OCI-LY7 (cell line): ENCODE measurements around the gene FDPS. TPM values are rescaled to one million over a fixed set of nuclear protein-coding genes. Genes with fewer than 3 reads are reported as not detected.
A peak's percentile ranks its signal among the peaks of the same experiment; 100 is the strongest.

Experiments
- BruUV-seq: library from RNA; stranded (reverse); fragments of 400-500 nt; replicated peaks from 2 replicates; lab custom pipeline; 2021; lab: Mats Ljungman, UMichigan
- CTCF ChIA-PET: fragments of 300-600 bp; sonication (Branson Sonifier 250); formaldehyde crosslinking; loops from one replicate; lab custom pipeline; 2022; ENCODE audit warnings: antibody characterized with exemption; ENCODE audit not compliant: unreplicated experiment; lab: Charles Lee
- POLR2A ChIA-PET: fragments of 300-600 bp; sonication (Branson Sonifier 250); formaldehyde crosslinking; loops from one replicate; lab custom pipeline; 2022; ENCODE audit warnings: antibody characterized with exemption; lab: Charles Lee
- DNase-seq: peaks from one replicate; pipeline ENCODE4 v3.0.0-alpha.2; 2015; ENCODE audit warnings: low spot score
- H2AFZ ChIP-seq: fragments of 200-600 bp; sonication (generic), shearing (Covaris generic); 2 replicates; pipeline ENCODE4 v1.6.1; 2014; ENCODE audit warnings: mild to moderate bottlenecking, antibody characterized with exemption, low read length, moderate library complexity
- H3K27ac ChIP-seq: fragments of 200-600 bp; sonication (generic); 2 replicates; pipeline ENCODE4 v1.5.1; 2014; ENCODE audit warnings: mixed run types, low read depth, mild to moderate bottlenecking, moderate library complexity, low read length, inconsistent platforms; ENCODE audit not compliant: poor library complexity, severe bottlenecking
- H3K36me3 ChIP-seq: fragments of 200-600 bp; sonication (generic); 2 replicates; pipeline ENCODE4 v1.6.1; 2014; ENCODE audit warnings: mild to moderate bottlenecking, antibody characterized with exemption, low read length, moderate library complexity, mixed read lengths; ENCODE audit not compliant: insufficient read depth
- H3K4me1 ChIP-seq: fragments of 200-600 bp; sonication (generic); 2 replicates; pipeline ENCODE4 v1.5.1; 2014; ENCODE audit warnings: mild to moderate bottlenecking, low read length; ENCODE audit not compliant: insufficient read depth, poor library complexity, severe bottlenecking
- H3K4me2 ChIP-seq: fragments of 200-600 bp; sonication (generic); 2 replicates; pipeline ENCODE4 v1.6.1; 2014; ENCODE audit warnings: mild to moderate bottlenecking, low read length
- H3K4me3 ChIP-seq: fragments of 200-600 bp; sonication (generic); 2 replicates; pipeline ENCODE4 v1.5.1; 2014; ENCODE audit warnings: mild to moderate bottlenecking, low read depth, low read length; ENCODE audit not compliant: poor library complexity, severe bottlenecking
- H3K79me2 ChIP-seq: fragments of 200-600 bp; sonication (generic); 2 replicates; pipeline ENCODE4 v1.6.1; 2016; ENCODE audit warnings: low read depth, mild to moderate bottlenecking, low read length, moderate library complexity, mixed read lengths; ENCODE audit not compliant: insufficient read depth
- H3K9me2 ChIP-seq: fragments of 200-600 bp; sonication (generic); 2 replicates; pipeline ENCODE4 v1.6.1; 2016; ENCODE audit warnings: mild to moderate bottlenecking, low read length, mixed read lengths; ENCODE audit not compliant: insufficient read depth
- H3K9me3 ChIP-seq: fragments of 200-600 bp; sonication (generic); 2 replicates; pipeline ENCODE4 v1.6.1; 2014; ENCODE audit warnings: mild to moderate bottlenecking, mixed run types, low read length, mixed read lengths
- H4K20me1 ChIP-seq: fragments of 200-600 bp; sonication (generic); 2 replicates; pipeline ENCODE4 v1.6.1; 2014; ENCODE audit warnings: mild to moderate bottlenecking, antibody characterized with exemption, low read length, moderate library complexity, mixed read lengths; ENCODE audit not compliant: insufficient read depth
- EZH2phosphoT487 ChIP-seq: fragments of 200-600 bp; sonication (generic); IDR thresholded peaks from 2 replicates; pipeline ENCODE4 v1.6.1; 2018; ENCODE audit warnings: low read depth, borderline replicate concordance, mild to moderate bottlenecking, mixed run types, antibody characterized with exemption, low read length, moderate library complexity, mixed read lengths
- intact Hi-C: fragments of 100-400 bp; cut with micrococcal nuclease; formaldehyde crosslinking; loops from one replicate; pipeline ENCODE4 v1.10.0; 2022; ENCODE audit not compliant: unreplicated experiment
- total RNA-seq, 2 experiments: library from RNA; depleted of rRNA in 1 of 2; stranded (reverse); fragments of >200 nt in 1 of 2; shearing (Covaris generic) in 1 of 2; gene quantifications; 2 replicates each; pipeline ENCODE4 v1.2.3, GENCODE V29; 2014 to 2022
- TF ChIP-seq, protein P1 (sequence below): fragments of 200-600 bp; sonication (generic); conservative IDR thresholded peaks from 2 replicates; pipeline ENCODE4 v1.5.1; 2014; ENCODE audit warnings: mild to moderate bottlenecking, antibody characterized with exemption, low read length, moderate library complexity, mixed read lengths

Gene FDPS
- total RNA-seq, 2 experiments from 2014 or later = 263 to 531 TPM

DNA sequence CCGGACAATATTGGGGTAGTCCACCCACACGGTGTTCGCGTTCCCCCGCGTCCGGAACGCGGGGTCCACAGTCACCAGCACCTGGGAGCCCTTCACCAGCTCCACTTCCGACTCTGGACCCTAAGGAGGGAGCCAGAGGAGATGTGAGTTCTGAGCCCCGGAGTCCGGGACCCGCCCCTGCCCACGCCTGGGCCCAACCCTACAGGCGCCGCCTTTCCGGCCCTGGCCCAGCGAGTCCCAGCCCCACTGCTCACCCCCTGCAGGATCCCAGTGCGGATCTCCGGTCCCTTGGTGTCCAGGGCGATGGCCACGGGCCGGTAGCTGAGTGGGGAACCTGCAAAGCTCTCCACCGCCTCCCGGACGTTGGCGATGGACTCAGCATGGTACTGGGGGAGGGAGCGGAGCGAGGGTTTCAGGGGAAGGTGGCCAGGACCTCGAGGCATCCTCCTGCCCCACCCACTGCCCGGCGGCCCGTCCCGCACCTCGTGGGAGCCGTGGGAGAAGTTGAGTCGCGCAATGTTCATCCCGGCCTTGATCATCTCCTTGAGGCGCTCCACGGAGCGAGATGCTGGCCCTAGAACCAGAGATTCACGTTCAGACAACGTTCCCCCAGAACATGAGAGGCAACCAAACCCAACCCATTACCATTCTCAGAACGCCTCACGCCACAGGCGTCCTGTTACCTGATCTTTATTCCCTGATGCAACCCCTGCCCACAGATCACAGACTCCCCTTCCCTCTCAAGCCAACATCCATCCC is 13.3 kb upstream of the FDPS start:
- intact Hi-C loops = no loop called here
- no peaks in the 10 kb centered on the region for H3K36me3 ChIP-seq
- no peak for TF ChIP-seq EZH2phosphoT487
- TF ChIP-seq, protein P1, sequence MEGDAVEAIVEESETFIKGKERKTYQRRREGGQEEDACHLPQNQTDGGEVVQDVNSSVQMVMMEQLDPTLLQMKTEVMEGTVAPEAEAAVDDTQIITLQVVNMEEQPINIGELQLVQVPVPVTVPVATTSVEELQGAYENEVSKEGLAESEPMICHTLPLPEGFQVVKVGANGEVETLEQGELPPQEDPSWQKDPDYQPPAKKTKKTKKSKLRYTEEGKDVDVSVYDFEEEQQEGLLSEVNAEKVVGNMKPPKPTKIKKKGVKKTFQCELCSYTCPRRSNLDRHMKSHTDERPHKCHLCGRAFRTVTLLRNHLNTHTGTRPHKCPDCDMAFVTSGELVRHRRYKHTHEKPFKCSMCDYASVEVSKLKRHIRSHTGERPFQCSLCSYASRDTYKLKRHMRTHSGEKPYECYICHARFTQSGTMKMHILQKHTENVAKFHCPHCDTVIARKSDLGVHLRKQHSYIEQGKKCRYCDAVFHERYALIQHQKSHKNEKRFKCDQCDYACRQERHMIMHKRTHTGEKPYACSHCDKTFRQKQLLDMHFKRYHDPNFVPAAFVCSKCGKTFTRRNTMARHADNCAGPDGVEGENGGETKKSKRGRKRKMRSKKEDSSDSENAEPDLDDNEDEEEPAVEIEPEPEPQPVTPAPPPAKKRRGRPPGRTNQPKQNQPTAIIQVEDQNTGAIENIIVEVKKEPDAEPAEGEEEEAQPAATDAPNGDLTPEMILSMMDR = no peak
- no peak for DNase-seq
- no TSS peak for BruUV-seq
- no peak overlapping the region for H3K27ac ChIP-seq
- H2AFZ ChIP-seq = no peak overlapping the region
- no peak overlapping the region for H3K4me2 ChIP-seq
- peaks cover 17% of the 10 kb centered on the region for H3K4me1 ChIP-seq
- H3K79me2 ChIP-seq = no peaks in the 10 kb centered on the region
- H3K9me2 ChIP-seq = no peaks in the 10 kb centered on the region
- no peak overlapping the region for H3K4me3 ChIP-seq
- H4K20me1 ChIP-seq = no peaks in the 10 kb centered on the region
- ChIA-PET CTCF (no interaction called here), POLR2A (no interaction called here)
- H3K9me3 ChIP-seq = no peaks in the 10 kb centered on the region

DNA sequence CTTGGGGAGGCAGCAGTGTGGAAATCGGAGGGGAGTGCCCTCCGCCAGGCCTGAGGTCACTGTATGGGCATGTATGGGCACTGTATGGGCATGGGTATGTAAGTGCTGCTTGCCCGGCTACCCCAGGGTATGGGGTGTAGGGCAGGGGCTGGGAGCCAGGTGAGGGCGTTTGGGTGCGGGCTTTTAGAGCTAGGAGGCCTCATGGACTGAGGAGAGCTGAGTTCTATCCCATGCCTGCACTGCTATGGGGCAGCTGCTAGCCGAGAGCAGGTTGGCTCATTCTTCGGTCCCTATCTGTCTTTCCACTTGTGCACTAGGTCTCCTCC is 12.8 kb upstream of the FDPS start:
- Histone ChIP-seq H2AFZ (no peak overlapping the region), H3K4me2 (no peak overlapping the region), H3K4me3 (no peak overlapping the region), H3K9me2 (no peaks in the 10 kb centered on the region), H4K20me1 (no peaks in the 10 kb centered on the region), H3K36me3 (no peaks in the 10 kb centered on the region), H3K4me1 (peaks cover 17% of the 10 kb centered on the region), H3K27ac (no peak overlapping the region), H3K79me2 (no peaks in the 10 kb centered on the region), H3K9me3 (no peaks in the 10 kb centered on the region)
- no peak for DNase-seq
- intact Hi-C loops = no loop called here
- no TSS peak for BruUV-seq
- no peak for TF ChIP-seq EZH2phosphoT487
- TF ChIP-seq, protein P1 = no peak
- ChIA-PET CTCF (no interaction called here), POLR2A (no interaction called here)

DNA sequence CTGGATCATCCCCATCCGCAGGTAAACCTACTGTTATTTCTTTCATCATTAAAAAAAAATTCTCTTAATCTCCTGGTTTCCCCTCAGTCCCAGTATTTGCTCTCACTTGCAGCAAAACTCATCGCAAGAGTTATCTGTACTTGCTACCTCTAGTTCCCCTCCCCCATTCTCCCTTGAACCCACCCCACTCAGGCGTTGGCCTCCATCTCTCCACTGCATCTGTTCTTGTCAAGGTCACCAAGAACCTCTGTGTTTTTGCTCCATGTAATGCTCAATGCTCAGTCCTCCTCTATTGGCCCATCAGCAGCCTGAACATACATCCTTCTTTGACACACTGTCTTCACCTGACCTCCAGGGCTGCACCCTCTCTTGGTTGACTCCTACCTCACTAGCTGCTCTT is 12.0 kb upstream of the FDPS start:
- Histone ChIP-seq H3K4me3 (no peak overlapping the region), H3K79me2 (no peaks in the 10 kb centered on the region), H3K4me2 (peak overlapping the region; percentile 57), H4K20me1 (no peaks in the 10 kb centered on the region), H3K27ac (peak overlapping the region; percentile 57), H2AFZ (no peak overlapping the region; the same call in 1 of the 2 replicates), H3K9me3 (no peaks in the 10 kb centered on the region), H3K36me3 (no peaks in the 10 kb centered on the region), H3K4me1 (peaks cover 17% of the 10 kb centered on the region), H3K9me2 (no peaks in the 10 kb centered on the region)
- intact Hi-C loops = no loop called here
- no TSS peak for BruUV-seq
- DNase-seq = no peak
- POLR2A ChIA-PET = interaction anchor here (1.2 to 1.3 kb wide), 2 partner anchors 11 to 24 kb away, joined by 5 to 10 read pairs; partner anchors contain the start of genes CLK2 and FDPS
- TF ChIP-seq, protein P1 = no peak
- no peak for TF ChIP-seq EZH2phosphoT487
- CTCF ChIA-PET = no interaction called here
